A673 (cell line): Measurements from ENCODE around the gene ITPR1. TPM values are rescaled to one million over a fixed set of nuclear protein-coding genes. Genes with fewer than 3 reads are reported as not detected.
A peak's percentile ranks its signal among the peaks of the same experiment; 100 is the strongest.

Source experiments
- BruUV-seq: library from RNA; stranded (reverse); fragments of 400-500 nt; replicated peaks from 2 replicates; lab custom pipeline; 2021; lab: Mats Ljungman, UMichigan
- CTCF ChIA-PET: fragments of 300-600 bp; sonication (Branson Sonifier 250); formaldehyde crosslinking; loops from one replicate; lab custom pipeline; 2022; ENCODE audit warnings: antibody characterized with exemption; lab: Charles Lee
- POLR2A ChIA-PET: fragments of 300-600 bp; sonication (Branson Sonifier 250); formaldehyde crosslinking; loops from one replicate; lab custom pipeline; 2022; ENCODE audit warnings: antibody characterized with exemption; ENCODE audit not compliant: low non-redundant PET; lab: Charles Lee
- DNase-seq: peaks from one replicate; pipeline ENCODE4 v3.0.0-alpha.2; 2015; ENCODE audit warnings: low spot score
- H3K27ac ChIP-seq: fragments of 200-600 bp; sonication (generic); 2 replicates; pipeline ENCODE4 v1.5.1; 2016; ENCODE audit warnings: mixed run types, low read depth, mild to moderate bottlenecking, mixed read lengths, antibody characterized with exemption, low read length; ENCODE audit not compliant: poor library complexity, severe bottlenecking
- H3K27me3 ChIP-seq: fragments of 200-600 bp; sonication (generic); replicated peaks from 2 replicates; pipeline ENCODE4 v1.6.1; 2017; ENCODE audit warnings: mixed run types, low read depth, mild to moderate bottlenecking, mixed read lengths, antibody characterized with exemption, low read length; ENCODE audit not compliant: insufficient read depth, poor library complexity
- H3K36me3 ChIP-seq: fragments of 200-600 bp; sonication (generic); 2 replicates; pipeline ENCODE4 v1.6.1; 2016; ENCODE audit warnings: mixed run types, mild to moderate bottlenecking, mixed read lengths, antibody characterized with exemption, low read length; ENCODE audit not compliant: insufficient read depth, poor library complexity, severe bottlenecking
- H3K4me1 ChIP-seq: fragments of 200-600 bp; sonication (generic); 2 replicates; pipeline ENCODE4 v1.6.1; 2017; ENCODE audit warnings: mixed run types, mild to moderate bottlenecking, mixed read lengths, antibody characterized with exemption, low read length; ENCODE audit not compliant: insufficient read depth, poor library complexity, severe bottlenecking
- H3K4me3 ChIP-seq: fragments of 200-600 bp; sonication (generic); 2 replicates; pipeline ENCODE4 v1.5.1; 2016; ENCODE audit warnings: low read depth, mixed run types, mild to moderate bottlenecking, mixed read lengths, low read length; ENCODE audit not compliant: poor library complexity, severe bottlenecking
- H3K9me3 ChIP-seq: fragments of 200-600 bp; sonication (generic); 2 replicates; pipeline ENCODE4 v1.6.1; 2016; ENCODE audit warnings: mixed run types, low read depth, mild to moderate bottlenecking, mixed read lengths, antibody characterized with exemption, low read length; ENCODE audit not compliant: poor library complexity, severe bottlenecking
- EZH2 ChIP-seq: fragments of 200-600 bp; sonication (generic); IDR thresholded peaks from 2 replicates; pipeline ENCODE4 v1.6.1; 2017; ENCODE audit warnings: borderline replicate concordance, low read depth, mild to moderate bottlenecking, mixed read lengths, antibody characterized with exemption, low read length; ENCODE audit not compliant: poor library complexity, severe bottlenecking
- intact Hi-C: fragments of 100-400 bp; cut with micrococcal nuclease; formaldehyde crosslinking; loops from one replicate; pipeline ENCODE4 v1.10.0; 2022; ENCODE audit not compliant: unreplicated experiment
- total RNA-seq: library from RNA; stranded (reverse); gene quantifications from 2 replicates; pipeline ENCODE4 v1.2.3, GENCODE V29; 2021
- TF ChIP-seq, protein P1 (sequence below): fragments of 300-800, 200-600 bp; sonication (generic); conservative IDR thresholded peaks from 2 replicates; pipeline ENCODE4 v1.5.1; 2017; ENCODE audit warnings: low read depth, mild to moderate bottlenecking, antibody characterized with exemption, low read length, moderate library complexity, mixed read lengths

Gene ITPR1
- total RNA-seq, 1 experiment from 2014 or later = 8.6 TPM

- Histone ChIP-seq H3K36me3 (no peaks in the 10 kb centered on the region), H3K27me3 (no peaks in the 10 kb centered on the region), H3K4me1 (peaks cover 44% of the 10 kb centered on the region), H3K27ac (no peak overlapping the region), H3K9me3 (no peaks in the 10 kb centered on the region), H3K4me3 (no peak overlapping the region)
- BruUV-seq = no TSS peak
- ChIA-PET POLR2A (no interaction called here), CTCF (no interaction called here)
- no peak for DNase-seq
- intact Hi-C loops = no loop called here
- TF ChIP-seq EZH2 = no peak
- TF ChIP-seq, protein P1, sequence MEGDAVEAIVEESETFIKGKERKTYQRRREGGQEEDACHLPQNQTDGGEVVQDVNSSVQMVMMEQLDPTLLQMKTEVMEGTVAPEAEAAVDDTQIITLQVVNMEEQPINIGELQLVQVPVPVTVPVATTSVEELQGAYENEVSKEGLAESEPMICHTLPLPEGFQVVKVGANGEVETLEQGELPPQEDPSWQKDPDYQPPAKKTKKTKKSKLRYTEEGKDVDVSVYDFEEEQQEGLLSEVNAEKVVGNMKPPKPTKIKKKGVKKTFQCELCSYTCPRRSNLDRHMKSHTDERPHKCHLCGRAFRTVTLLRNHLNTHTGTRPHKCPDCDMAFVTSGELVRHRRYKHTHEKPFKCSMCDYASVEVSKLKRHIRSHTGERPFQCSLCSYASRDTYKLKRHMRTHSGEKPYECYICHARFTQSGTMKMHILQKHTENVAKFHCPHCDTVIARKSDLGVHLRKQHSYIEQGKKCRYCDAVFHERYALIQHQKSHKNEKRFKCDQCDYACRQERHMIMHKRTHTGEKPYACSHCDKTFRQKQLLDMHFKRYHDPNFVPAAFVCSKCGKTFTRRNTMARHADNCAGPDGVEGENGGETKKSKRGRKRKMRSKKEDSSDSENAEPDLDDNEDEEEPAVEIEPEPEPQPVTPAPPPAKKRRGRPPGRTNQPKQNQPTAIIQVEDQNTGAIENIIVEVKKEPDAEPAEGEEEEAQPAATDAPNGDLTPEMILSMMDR = no peak
Measured at GRCh38 chr3:4739289-4740236, 246.4 kb downstream of the ITPR1 start.

DNA sequence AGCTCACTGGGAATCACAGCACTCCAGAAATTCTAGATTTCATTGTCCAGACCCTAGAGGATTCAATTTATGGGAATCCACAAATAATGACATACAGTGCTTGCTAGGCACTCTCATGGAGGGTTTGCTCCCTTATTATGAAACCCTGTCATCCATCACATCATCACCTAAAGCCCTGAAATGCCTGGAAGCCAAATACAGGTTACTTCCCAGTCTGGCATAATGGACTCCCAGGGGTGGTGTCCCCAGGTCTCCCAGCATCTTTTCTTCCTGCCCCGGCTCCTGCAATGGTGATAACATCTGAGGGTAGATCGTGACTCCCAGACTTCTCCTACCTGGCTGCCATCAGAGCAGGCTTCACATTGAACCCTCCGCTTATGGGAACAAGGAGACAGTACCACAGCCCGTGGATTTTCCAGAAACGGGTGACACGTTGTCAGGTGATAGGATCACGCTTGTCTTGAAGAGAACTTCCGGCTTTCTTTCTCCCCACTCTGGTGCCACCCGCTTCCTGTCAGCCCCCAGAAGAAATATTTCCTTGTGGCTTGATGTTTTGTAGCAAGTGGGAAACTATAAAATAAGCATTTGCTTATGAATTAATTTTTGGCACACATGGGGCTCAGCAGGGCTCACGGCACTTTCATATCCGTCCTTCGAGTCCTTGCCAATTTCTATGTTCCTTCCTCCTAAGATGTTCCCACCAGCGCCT lies 247.4 kb downstream of the ITPR1 start:
- ChIA-PET POLR2A (no interaction called here), CTCF (no interaction called here)
- Histone ChIP-seq H3K9me3 (no peaks in the 10 kb centered on the region), H3K4me1 (peaks cover 35% of the 10 kb centered on the region), H3K27ac (peak overlapping the region; percentile 59), H3K27me3 (no peaks in the 10 kb centered on the region), H3K36me3 (no peaks in the 10 kb centered on the region), H3K4me3 (no peak overlapping the region)
- BruUV-seq = no TSS peak
- no peak for TF ChIP-seq EZH2
- TF ChIP-seq, protein P1 = no peak
- DNase-seq = peak; percentile 33
- intact Hi-C loops = no loop called here

DNA sequence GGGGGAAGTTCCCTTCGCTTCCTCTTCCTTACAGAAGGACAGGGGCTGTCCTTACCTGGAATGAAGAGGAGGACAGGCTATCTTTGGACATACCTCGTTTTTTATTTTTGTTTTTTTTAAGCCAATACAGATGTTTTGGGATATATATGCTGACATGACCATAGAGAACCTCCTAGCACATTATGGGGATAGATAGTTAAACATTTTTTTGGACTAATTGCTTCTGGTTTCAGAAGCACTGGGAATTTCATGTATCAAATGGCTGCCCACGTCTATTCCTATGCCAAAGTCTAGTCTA lies 247.9 kb downstream of the ITPR1 start:
- POLR2A ChIA-PET = no interaction called here
- peak overlapping the region; percentile 59 for H3K27ac ChIP-seq
- H3K4me3 ChIP-seq = no peak overlapping the region
- intact Hi-C loops = no loop called here
- H3K27me3 ChIP-seq = no peaks in the 10 kb centered on the region
- DNase-seq = no peak
- no peak for TF ChIP-seq EZH2
- TF ChIP-seq, protein P1 = no peak
- no peaks in the 10 kb centered on the region for H3K36me3 ChIP-seq
- CTCF ChIA-PET = no interaction called here
- H3K9me3 ChIP-seq = no peaks in the 10 kb centered on the region
- BruUV-seq = no TSS peak
- H3K4me1 ChIP-seq = peaks cover 30% of the 10 kb centered on the region
